Stromal cell of bone marrow (primary cell): Measurements from ENCODE around the gene DOCK4.
"Not testable (repeated sequence)": the region's sequence is repeated elsewhere in the genome, so short reads cannot be mapped to it uniquely, and the experiment has no call there.

ENCODE experiments used
- DNase-seq: peaks from one replicate; pipeline ENCODE4 v3.0.0-alpha.2; 2012; ENCODE audit warnings: low read depth

The DOCK4 gene

GRCh38 chr7:112136271-112137008, 69.8 kb downstream of the DOCK4 start:
- no peak for DNase-seq

GRCh38 chr7:112135815-112136214, 70.4 kb downstream of the DOCK4 start:
- no peak for DNase-seq

- no peak for DNase-seq
Observed at GRCh38 chr7:112134039-112134438, 72.2 kb downstream of the DOCK4 start.

GRCh38 chr7:112133328-112133727, 72.9 kb downstream of the DOCK4 start:
- DNase-seq = no peak

- no peak for DNase-seq
Observed at GRCh38 chr7:112132051-112132694, 74.0 kb downstream of the DOCK4 start.

- no peak for DNase-seq
Observed at GRCh38 chr7:112130729-112131410, 75.3 kb downstream of the DOCK4 start.

- no peak for DNase-seq
Observed at GRCh38 chr7:112129655-112130323, 76.4 kb downstream of the DOCK4 start.

GRCh38 chr7:112128461-112129425, 77.5 kb downstream of the DOCK4 start:
- not testable (repeated sequence) for DNase-seq

- DNase-seq = not testable (repeated sequence)
Observed at GRCh38 chr7:112128041-112128440, 78.2 kb downstream of the DOCK4 start.

- DNase-seq = no peak
Observed at GRCh38 chr7:112125250-112125649, 80.9 kb downstream of the DOCK4 start.

- no peak for DNase-seq
Observed at GRCh38 chr7:112124061-112124766, 82.0 kb downstream of the DOCK4 start.

GRCh38 chr7:112122798-112123197, 83.4 kb downstream of the DOCK4 start:
- DNase-seq = no peak

GRCh38 chr7:112122144-112122543, 84.1 kb downstream of the DOCK4 start:
- no peak for DNase-seq

GRCh38 chr7:112121318-112121717, 84.9 kb downstream of the DOCK4 start:
- no peak for DNase-seq

GRCh38 chr7:112120696-112121217, 85.4 kb downstream of the DOCK4 start:
- no peak for DNase-seq

GRCh38 chr7:112118581-112119566, 87.3 kb downstream of the DOCK4 start:
- DNase-seq = no peak

GRCh38 chr7:112116894-112117293, 89.3 kb downstream of the DOCK4 start:
- DNase-seq = no peak

GRCh38 chr7:112116358-112116757, 89.8 kb downstream of the DOCK4 start:
- no peak for DNase-seq

- no peak for DNase-seq
Observed at GRCh38 chr7:112115880-112116279, 90.3 kb downstream of the DOCK4 start.
